H1 (cell line): Measurements from ENCODE around the gene SRF.

ENCODE experiments used
- BRCA1 ChIP-seq: IDR thresholded peaks from 2 replicates; pipeline ENCODE4 v1.6.1; 2012; ENCODE audit warnings: low read depth, low read length, improper control_type of control experiment
- CTCF ChIP-seq, 3 experiments: IDR thresholded peaks; 1 replicate in 2 of 3; 2 replicates in 1 of 3; pipeline versions ENCODE4 v1.5.1 to v1.6.1; 2011; ENCODE audit warnings: low read length in 3 of 3, mild to moderate bottlenecking in 3 of 3, inconsistent platforms in 2 of 3, low read depth in 1 of 3, moderate library complexity in 1 of 3; ENCODE audit not compliant: insufficient read depth in 1 of 3; ENCODE audit errors: control extremely low read depth in 1 of 3
- EP300 ChIP-seq, 2 experiments: IDR thresholded peaks; 1 replicate in 1 of 2; 2 replicates in 1 of 2; pipeline ENCODE4 v1.6.1; 2011 to 2012; ENCODE audit warnings: low read depth in 2 of 2, low read length in 2 of 2, mild to moderate bottlenecking in 2 of 2, borderline replicate concordance in 1 of 2, inconsistent platforms in 1 of 2, moderate library complexity in 1 of 2
- JUN ChIP-seq: IDR thresholded peaks from 2 replicates; pipeline ENCODE4 v1.6.1; 2011; ENCODE audit warnings: low read depth, mild to moderate bottlenecking, improper control_type of control experiment, low read length
- POLR2A ChIP-seq, 2 experiments: IDR thresholded peaks; 1 replicate in 1 of 2; 2 replicates in 1 of 2; pipeline ENCODE4 v1.6.1; 2011; ENCODE audit warnings: low read depth in 2 of 2, low read length in 2 of 2, mild to moderate bottlenecking in 2 of 2; ENCODE audit errors: control extremely low read depth in 1 of 2
- POLR2AphosphoS5 ChIP-seq: IDR thresholded peaks from 2 replicates; pipeline ENCODE4 v1.6.1; 2011; ENCODE audit warnings: low read depth, low read length
- RFX5 ChIP-seq: IDR thresholded peaks from 2 replicates; pipeline ENCODE4 v1.6.1; 2011; ENCODE audit warnings: low read depth, low read length, improper control_type of control experiment, borderline replicate concordance
- SUZ12 ChIP-seq: fragments of 200-600 bp; sonication (generic); IDR thresholded peaks from 2 replicates; pipeline ENCODE4 v1.6.1; 2012; ENCODE audit warnings: mild to moderate bottlenecking, inconsistent platforms, low read length, moderate library complexity, mixed read lengths
- TAF1 ChIP-seq: IDR thresholded peaks from 2 replicates; pipeline ENCODE4 v1.6.1; 2011; ENCODE audit warnings: mild to moderate bottlenecking, low read depth, low read length
- TBP ChIP-seq: IDR thresholded peaks from 2 replicates; pipeline ENCODE4 v1.6.1; 2011; ENCODE audit warnings: low read depth, low read length, improper control_type of control experiment
- TCF12 ChIP-seq: IDR thresholded peaks from 2 replicates; pipeline ENCODE4 v1.6.1; 2011; ENCODE audit warnings: low read depth, mild to moderate bottlenecking, low read length
- TEAD4 ChIP-seq: IDR thresholded peaks from 2 replicates; pipeline ENCODE4 v1.6.1; 2012; ENCODE audit warnings: low read depth, low read length, inconsistent platforms, mixed read lengths
- TF ChIP-seq, protein P1 (sequence below): IDR thresholded peaks from 2 replicates; pipeline ENCODE4 v1.6.1; 2012; ENCODE audit warnings: inconsistent platforms

- TF ChIP-seq CTCF (IDR thresholded peaks at IDR 0.05; ENCODE audit: control extremely low read depth in 1 of 3, insufficient read depth in 1 of 3, low read depth in 1 of 3, low read length in 3 of 3), result no peak
- no peak for TF ChIP-seq TEAD4
- TF ChIP-seq POLR2A (IDR thresholded peaks at IDR 0.05; ENCODE audit: control extremely low read depth in 1 of 2, low read depth in 2 of 2, low read length in 2 of 2), result no peak
- TF ChIP-seq JUN, result no peak
- no peak for TF ChIP-seq EP300 (IDR thresholded peaks at IDR 0.05; ENCODE audit: borderline replicate concordance in 1 of 2, low read depth in 2 of 2, low read length in 2 of 2)
- TF ChIP-seq BRCA1, result no peak
- no peak for TF ChIP-seq TBP
- no peak for TF ChIP-seq TCF12
- TF ChIP-seq, protein P1, sequence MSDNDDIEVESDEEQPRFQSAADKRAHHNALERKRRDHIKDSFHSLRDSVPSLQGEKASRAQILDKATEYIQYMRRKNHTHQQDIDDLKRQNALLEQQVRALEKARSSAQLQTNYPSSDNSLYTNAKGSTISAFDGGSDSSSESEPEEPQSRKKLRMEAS, result no peak
- no peak for TF ChIP-seq POLR2AphosphoS5
- no peak for TF ChIP-seq TAF1
- TF ChIP-seq RFX5, result no peak
- TF ChIP-seq SUZ12, result no peak
Measured at GRCh38 chr6:43213431-43213830, 42.4 kb downstream of the SRF start.
